H1 (cell line): ENCODE data around the gene PLXNB1. TPM values are rescaled to one million over a fixed set of nuclear protein-coding genes. Genes with fewer than 3 reads are reported as not detected.

Experiments
- CTCF ChIA-PET: fragments of 300-600 bp; sonication (Branson Sonifier 250); formaldehyde crosslinking; loops from one replicate; lab custom pipeline; 2021; ENCODE audit not compliant: partially characterized antibody; lab: Charles Lee
- POLR2A ChIA-PET: fragments of 300-600 bp; sonication (Branson Sonifier 250); formaldehyde crosslinking; loops from one replicate; lab custom pipeline; 2021; ENCODE audit warnings: inconsistent platforms; ENCODE audit not compliant: partially characterized antibody; lab: Charles Lee
- DNase-seq, 2 experiments: peaks; one replicate each; pipeline versions ENCODE4 v3.0.0 to v3.0.0-alpha.2; 2010 to 2022; ENCODE audit warnings: low spot score in 2 of 2, low read depth in 1 of 2, mixed read lengths in 1 of 2
- FAIRE-seq: peaks from 2 replicates; lab custom pipeline; 2011; peaks lifted over from hg19 to GRCh38; lab: Jason Lieb, UNC
- H2AFZ ChIP-seq: 2 replicates; pipeline ENCODE4 v1.8.1; 2012; ENCODE audit warnings: low read length, inconsistent platforms
- H2AK5ac ChIP-seq: 2 replicates; pipeline ENCODE4 v1.6.1; 2013; ENCODE audit warnings: low read depth, low read length
- H2BK120ac ChIP-seq: replicated peaks from 2 replicates; pipeline ENCODE3; 2013; ENCODE audit warnings: low read depth, low read length, inconsistent platforms
- H2BK12ac ChIP-seq: 2 replicates; pipeline ENCODE4 v1.6.1; 2013; ENCODE audit warnings: low read depth, low read length
- H2BK15ac ChIP-seq: 2 replicates; pipeline ENCODE4 v1.6.1; 2013; ENCODE audit warnings: low read length
- H2BK20ac ChIP-seq: 2 replicates; pipeline ENCODE4 v1.6.1; 2013; ENCODE audit warnings: low read length
- H2BK5ac ChIP-seq: 2 replicates; pipeline ENCODE4 v1.6.1; 2013; ENCODE audit warnings: low read depth, low read length
- H3K14ac ChIP-seq: 2 replicates; pipeline ENCODE4 v1.6.1; 2013; ENCODE audit warnings: inconsistent platforms; ENCODE audit not compliant: insufficient read length
- H3K18ac ChIP-seq: 2 replicates; pipeline ENCODE4 v1.6.1; 2013; ENCODE audit warnings: low read length; ENCODE audit errors: extremely low read depth
- H3K23ac ChIP-seq: 2 replicates; pipeline ENCODE4 v1.6.1; 2013; ENCODE audit warnings: inconsistent platforms; ENCODE audit not compliant: insufficient read length
- H3K23me2 ChIP-seq: 2 replicates; pipeline ENCODE4 v1.6.1; 2013; ENCODE audit warnings: low read depth, low read length
- H3K27ac ChIP-seq: 2 replicates; pipeline ENCODE4 v1.6.1; 2011; ENCODE audit warnings: low read depth, low read length, inconsistent platforms
- H3K27me3 ChIP-seq, 4 experiments: replicated peaks in 1 of 4; 1 replicate in 1 of 4; 2 replicates in 3 of 4; pipeline versions ENCODE4 v1.6.1 to v1.8.1; 2011 to 2013; ENCODE audit warnings: low read length in 3 of 4, mild to moderate bottlenecking in 3 of 4, inconsistent platforms in 2 of 4, mixed read lengths in 2 of 4, moderate library complexity in 1 of 4; ENCODE audit not compliant: control insufficient read depth in 3 of 4, insufficient read depth in 3 of 4; ENCODE audit errors: extremely low read depth in 1 of 4
- H3K36me3 ChIP-seq, 4 experiments: 2 replicates each; pipeline versions ENCODE4 v1.6.1 to v1.8.1; 2011 to 2013; ENCODE audit warnings: mild to moderate bottlenecking in 4 of 4, low read length in 3 of 4, moderate library complexity in 2 of 4, control low read depth in 1 of 4, inconsistent platforms in 1 of 4; ENCODE audit not compliant: insufficient read depth in 4 of 4, control insufficient read depth in 2 of 4
- H3K4ac ChIP-seq: replicated peaks from 2 replicates; pipeline ENCODE3; 2013; ENCODE audit warnings: low read length, low read depth, mixed read lengths, inconsistent platforms; ENCODE audit not compliant: insufficient read length
- H3K4me1 ChIP-seq, 4 experiments: replicated peaks in 1 of 4; 1 replicate in 1 of 4; 2 replicates in 3 of 4; pipeline versions ENCODE4 v1.6.1 to v1.8.1; 2011 to 2013; ENCODE audit warnings: low read length in 3 of 4, inconsistent platforms in 2 of 4, mixed read lengths in 1 of 4; ENCODE audit not compliant: insufficient read depth in 4 of 4, control insufficient read depth in 3 of 4
- H3K4me2 ChIP-seq, 2 experiments: 2 replicates each; pipeline versions ENCODE4 v1.6.1 to v1.8.1; 2011 to 2013; ENCODE audit warnings: low read depth in 2 of 2, low read length in 2 of 2, control low read depth in 1 of 2, inconsistent platforms in 1 of 2, mild to moderate bottlenecking in 1 of 2; ENCODE audit not compliant: insufficient read depth in 1 of 2
- H3K4me3 ChIP-seq, 4 experiments: fragments of 200-600, 300-600 bp in 1 of 4; sonication (generic), shearing (Covaris generic), sonication (Bioruptor Twin) in 1 of 4; 2 replicates each; pipeline versions ENCODE4 v1.5.1 to v1.8.1; 2011 to 2016; ENCODE audit warnings: low read length in 4 of 4, low read depth in 3 of 4, control low read depth in 2 of 4, inconsistent platforms in 2 of 4, mild to moderate bottlenecking in 2 of 4, mixed read lengths in 1 of 4, moderate library complexity in 1 of 4; ENCODE audit not compliant: insufficient read depth in 2 of 4; ENCODE audit errors: extremely low read depth in 1 of 4
- H3K56ac ChIP-seq: replicated peaks from 2 replicates; pipeline ENCODE3; 2013; ENCODE audit warnings: low read depth, mild to moderate bottlenecking, mixed read lengths, low read length, inconsistent platforms; ENCODE audit not compliant: insufficient read length
- H3K79me1 ChIP-seq: 2 replicates; pipeline ENCODE4 v1.6.1; 2013; ENCODE audit warnings: low read depth, low read length, control low read depth
- H3K79me2 ChIP-seq, 2 experiments: 2 replicates each; pipeline versions ENCODE4 v1.6.1 to v1.8.1; 2012 to 2013; ENCODE audit warnings: low read length in 2 of 2, mild to moderate bottlenecking in 2 of 2, inconsistent platforms in 1 of 2; ENCODE audit not compliant: insufficient read depth in 2 of 2, control insufficient read depth in 1 of 2
- H3K9ac ChIP-seq, 4 experiments: replicated peaks in 1 of 4; 1 replicate in 1 of 4; 2 replicates in 3 of 4; pipeline versions ENCODE4 v1.6.1 to v1.8.1; 2011 to 2013; ENCODE audit warnings: low read depth in 3 of 4, low read length in 3 of 4, control low read depth in 2 of 4, mild to moderate bottlenecking in 2 of 4, moderate library complexity in 2 of 4, inconsistent platforms in 1 of 4; ENCODE audit errors: extremely low read depth in 1 of 4
- H3K9me3 ChIP-seq, 2 experiments: 2 replicates each; pipeline versions ENCODE4 v1.6.1 to v1.8.1; 2012 to 2013; ENCODE audit warnings: mild to moderate bottlenecking in 2 of 2, moderate library complexity in 2 of 2, control low read depth in 1 of 2, inconsistent platforms in 1 of 2, low read depth in 1 of 2, low read length in 1 of 2, mixed read lengths in 1 of 2; ENCODE audit not compliant: insufficient read depth in 2 of 2
- H4K20me1 ChIP-seq, 2 experiments: replicated peaks in 1 of 2; 2 replicates each; pipeline versions ENCODE3 to v1.8.1; 2011 to 2013; ENCODE audit warnings: inconsistent platforms in 2 of 2, low read length in 2 of 2, mild to moderate bottlenecking in 1 of 2; ENCODE audit not compliant: insufficient read depth in 2 of 2, control insufficient read depth in 1 of 2
- H4K5ac ChIP-seq: 2 replicates; pipeline ENCODE4 v1.6.1; 2013; ENCODE audit warnings: low read length, low read depth, mixed read lengths, inconsistent platforms; ENCODE audit not compliant: insufficient read length
- H4K8ac ChIP-seq: 2 replicates; pipeline ENCODE4 v1.8.0; 2013; ENCODE audit warnings: mild to moderate bottlenecking, moderate library complexity, low read length, inconsistent platforms; ENCODE audit not compliant: insufficient read depth; ENCODE audit errors: extremely low read depth
- H4K91ac ChIP-seq: replicated peaks from 2 replicates; pipeline ENCODE3; 2013; ENCODE audit warnings: low read length, mixed read lengths, inconsistent platforms; ENCODE audit not compliant: insufficient read length
- NANOG ChIP-seq: IDR thresholded peaks from 2 replicates; pipeline ENCODE4 v1.6.1; 2011; ENCODE audit warnings: low read length, low read depth, mild to moderate bottlenecking, inconsistent platforms; ENCODE audit not compliant: insufficient read depth, poor library complexity, severe bottlenecking
- WGBS, 2 experiments: shearing (Covaris generic) in 1 of 2; methylation state at CpG; one replicate each; pipeline versions ENCODE4 v1.1.6 to v1.1.7; 2013 to 2015; ENCODE audit warnings: low lambda C conversion rate in 2 of 2, mixed read lengths in 2 of 2, inconsistent platforms in 1 of 2, low coverage in 1 of 2, missing lambda C conversion rate in 1 of 2; ENCODE audit not compliant: insufficient replicate concordance in 2 of 2, insufficient coverage in 1 of 2, insufficient read length in 1 of 2; ENCODE audit errors: extremely low coverage in 1 of 2, missing lambda C conversion rate in 1 of 2; 5-methylcytosine and 5-hydroxymethylcytosine counted together
- polyA plus RNA-seq, 7 experiments: library from polyadenylated mRNA; depleted of rRNA in 3 of 7; stranded (reverse) in 5 of 7; unstranded in 2 of 7; fragments of >200 nt in 5 of 7; fragments of 200-250 nt in 2 of 7; gene quantifications; 1 replicate in 5 of 7; 2 replicates in 1 of 7; 4 replicates in 1 of 7; pipeline versions ENCODE4 v1.2.1 to v1.2.3, GENCODE V29; 2011 to 2013; ENCODE audit warnings: missing spikeins in 2 of 7, mixed read lengths in 2 of 7
- total RNA-seq: library from RNA; stranded (reverse); fragmentation: NEBNext Ultra II Directional; extraction: Animal tissue kit (Norgen Biotek cat#: 25700); gene quantifications from 2 replicates; pipeline ENCODE4 v1.2.1, GENCODE V29; 2021

The PLXNB1 gene
- total and polyA plus RNA-seq, 2 of the 8 experiments (the other 6 are each of a cell fraction or from before 2014, with no cell fraction given) = 109 to 114 TPM

DNA sequence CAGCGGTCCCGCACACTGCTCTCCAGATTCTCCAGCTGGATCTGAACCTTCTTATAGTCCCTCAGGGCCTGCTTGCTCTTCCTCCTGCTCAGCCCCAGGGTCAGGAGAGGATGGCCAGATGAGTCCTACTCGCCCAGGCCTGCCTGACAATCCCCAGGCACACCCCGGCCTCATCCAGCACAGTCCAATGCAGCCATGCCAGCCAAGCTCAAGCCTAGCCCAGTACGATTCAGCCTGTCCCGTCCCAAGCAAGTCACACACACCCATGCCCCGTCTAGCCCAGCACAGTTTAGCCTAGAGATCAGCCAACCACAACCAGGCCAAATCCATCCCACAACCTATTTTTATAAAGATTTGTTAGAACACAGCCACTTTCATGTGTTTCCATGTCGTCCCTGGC lies 16.8 kb downstream of the PLXNB1 start:
- Histone ChIP-seq H2AFZ (no peak overlapping the region), H3K14ac (no peak overlapping the region), H3K56ac (no peak overlapping the region), H3K36me3 (peaks cover 73 to 89% (median 88%) of the 10 kb centered on the region in 4 experiments), H4K5ac (no peak overlapping the region), H3K23ac (no peak overlapping the region), H4K20me1 (peaks cover 6 to 53% of the 10 kb centered on the region in 2 experiments), H3K79me1 (no peaks in the 10 kb centered on the region; the same call in 1 of the 2 replicates), H3K4me1 (no peaks in the 10 kb centered on the region), H2BK15ac (no peak overlapping the region), H2BK20ac (no peak overlapping the region), H2BK12ac (no peak overlapping the region), H3K18ac (no peak overlapping the region), H3K9me3 (no peaks in the 10 kb centered on the region), H3K4me2 (no peak overlapping the region), H4K91ac (no peak overlapping the region), H3K4ac (no peak overlapping the region), H3K9ac (no peak overlapping the region), H2BK120ac (no peak overlapping the region), H3K23me2 (no peaks in the 10 kb centered on the region), H3K4me3 (no peak overlapping the region), H3K27ac (no peak overlapping the region), H3K79me2 (no peaks in the 10 kb centered on the region; a peak in 1 of 4 replicates), H3K27me3 (no peaks in the 10 kb centered on the region), H4K8ac (no peak overlapping the region), H2BK5ac (no peak overlapping the region), H2AK5ac (no peak overlapping the region)
- TF ChIP-seq NANOG = no peak
- ChIA-PET CTCF (interaction anchor here (0.9 to 7.7 kb wide), 6 partner anchors 10 to 219 kb away, joined by 3 to 130 read pairs (median 6); partner anchors contain the start of gene PLXNB1), POLR2A (interaction anchor here (1.5 to 31.5 kb wide), 3 partner anchors 5 to 34 kb away, joined by 3 to 650 read pairs (median 650); partner anchors contain the start of genes ATRIP and PLXNB1)
- WGBS, 2 experiments = 88% methylated on average over 8 of the region's 8 CpGs; no CpG with 5 or more reads in 1 of the 2 experiments
- FAIRE-seq = no peak
- no peak for DNase-seq
